GM18505 (cell line): Measurements from ENCODE around the gene LILRB3.
"Not testable (repeated sequence)": the region's sequence is repeated elsewhere in the genome, so short reads cannot be mapped to it uniquely, and the experiment has no call there.

Experiments used
- ATAC-seq: cut with Tn5 transposase; IDR thresholded peaks from one replicate; pipeline ENCODE4 v1.9.1; 2021; ENCODE audit not compliant: unreplicated experiment
- POLR2A ChIP-seq: IDR thresholded peaks from 4 replicates; pipeline ENCODE4 v1.6.1; 2011; ENCODE audit warnings: borderline replicate concordance; ENCODE audit not compliant: insufficient read depth, insufficient read length; ENCODE audit errors: extremely low read depth

The LILRB3 gene

DNA sequence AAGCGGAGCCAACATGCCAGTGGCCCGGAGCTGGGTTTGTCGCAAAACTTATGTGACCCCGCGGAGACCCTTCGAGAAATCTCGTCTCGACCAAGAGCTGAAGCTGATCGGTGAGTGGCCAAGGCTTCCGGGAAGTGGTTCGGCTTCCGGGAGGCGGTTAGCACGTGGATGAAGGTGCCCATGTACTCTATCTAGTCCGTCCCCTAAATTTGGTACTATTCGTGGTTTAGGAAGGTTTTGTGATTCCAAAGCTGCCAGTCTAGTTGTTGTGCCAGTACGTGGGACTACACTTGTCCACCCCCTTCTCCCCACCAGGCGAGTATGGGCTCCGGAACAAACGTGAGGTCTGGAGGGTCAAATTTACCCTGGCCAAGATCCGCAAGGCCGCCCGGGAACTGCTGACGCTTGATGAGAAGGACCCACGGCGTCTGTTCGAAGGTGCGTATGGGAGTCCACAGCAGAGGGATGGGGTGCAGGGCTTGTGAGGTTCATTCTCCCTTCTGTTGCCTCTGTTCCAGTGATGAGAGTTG lies 21.6 kb downstream of the LILRB3 start:
- ATAC-seq = no peak
- TF ChIP-seq POLR2A = no peak

DNA sequence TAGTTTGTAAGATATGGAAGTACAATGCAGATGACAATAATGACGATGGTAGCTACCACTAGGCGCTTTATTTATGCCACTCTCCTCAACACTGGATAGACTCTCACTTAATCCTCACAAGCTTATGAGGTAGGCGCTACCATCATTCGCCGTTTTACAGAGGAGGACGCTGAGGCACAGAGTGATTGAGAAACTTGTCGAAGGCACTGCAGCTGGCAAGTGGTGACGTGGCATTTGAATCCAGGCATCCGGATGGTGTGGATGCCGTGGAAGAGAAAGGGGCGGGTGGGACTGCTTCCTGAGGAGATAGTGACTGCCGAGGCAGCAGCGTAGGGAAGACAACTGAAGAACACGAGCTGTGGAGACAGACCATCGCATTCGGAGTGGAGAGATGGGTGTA lies 23.4 kb downstream of the LILRB3 start:
- no peak for TF ChIP-seq POLR2A
- no peak for ATAC-seq

DNA sequence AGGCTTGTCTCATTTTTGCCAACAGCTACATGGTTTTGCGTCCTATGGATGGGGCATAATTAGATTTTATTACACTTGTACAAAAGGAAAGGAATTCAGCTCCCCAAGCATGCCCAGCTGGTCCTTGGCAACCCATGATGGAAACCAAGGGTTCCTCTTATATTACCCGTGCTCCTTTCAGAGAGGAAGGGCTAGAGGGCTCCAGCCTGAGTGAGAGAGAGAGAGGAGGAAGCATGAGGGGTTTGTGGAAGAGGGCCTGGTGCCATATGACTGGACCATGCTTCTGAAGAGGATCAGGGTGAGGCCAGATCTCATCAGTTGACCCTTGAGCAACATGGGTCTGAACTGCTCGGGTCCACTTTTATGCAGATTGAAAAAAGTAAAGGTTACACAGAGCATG lies 25.7 kb downstream of the LILRB3 start:
- ATAC-seq = no peak
- TF ChIP-seq POLR2A = no peak

DNA sequence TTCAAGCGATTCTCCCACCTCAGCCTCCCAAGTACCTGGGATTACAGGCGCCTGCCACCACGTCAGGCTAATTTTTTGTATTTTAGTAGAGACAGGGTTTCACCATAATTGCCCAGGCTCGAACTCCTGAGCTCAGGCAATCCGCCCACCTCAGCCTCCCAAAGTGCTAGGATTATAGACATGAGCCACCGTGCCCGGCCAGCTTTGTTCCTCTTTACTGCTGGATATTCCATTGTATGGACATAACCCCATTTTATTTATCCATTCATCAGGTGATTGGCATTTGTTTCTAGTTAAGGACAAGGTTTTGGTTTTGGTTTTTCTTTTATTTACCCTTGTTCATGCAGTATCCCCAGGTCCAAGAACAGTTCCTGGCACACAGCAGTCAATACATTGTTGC lies 26.3 kb downstream of the LILRB3 start:
- TF ChIP-seq POLR2A = no peak
- ATAC-seq = no peak

DNA sequence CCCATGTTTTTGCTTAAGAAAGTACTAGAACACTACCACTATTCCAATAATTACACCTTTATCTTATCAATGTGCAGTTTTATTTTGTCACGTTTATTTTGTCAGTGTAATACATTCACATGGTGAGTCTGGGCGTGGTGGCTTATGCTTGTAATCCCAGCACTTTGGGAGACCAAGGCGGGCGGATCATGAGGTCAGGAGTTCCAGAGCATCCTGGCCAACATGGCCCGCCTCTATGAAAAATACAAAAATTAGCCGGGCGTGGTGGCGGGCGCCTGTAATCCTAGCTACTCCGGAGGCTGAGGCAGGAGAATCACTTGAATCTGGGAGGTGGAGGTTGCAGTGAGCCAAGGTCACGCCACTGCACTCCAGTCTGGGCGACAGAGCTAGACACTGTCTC lies 28.3 kb downstream of the LILRB3 start:
- ATAC-seq = not testable (repeated sequence)

DNA sequence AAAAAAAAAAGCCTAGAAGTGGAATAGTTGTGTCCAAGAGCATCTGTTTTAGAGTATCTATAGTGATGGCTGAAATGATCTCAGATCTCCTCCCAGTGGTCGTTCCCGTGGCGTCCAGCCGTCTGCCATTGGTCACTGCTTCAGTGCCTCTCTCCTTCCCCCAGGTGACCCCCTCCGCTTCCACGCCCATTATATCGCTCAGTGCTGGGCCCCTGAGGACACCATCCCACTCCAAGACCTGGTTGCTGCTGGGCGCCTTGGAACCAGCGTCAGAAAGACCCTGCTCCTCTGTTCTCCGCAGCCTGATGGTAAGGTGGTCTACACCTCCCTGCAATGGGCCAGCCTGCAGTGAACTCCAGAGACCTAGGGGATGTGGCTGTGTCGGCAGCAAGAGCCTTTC lies 29.8 kb downstream of the LILRB3 start:
- ATAC-seq = no peak
- TF ChIP-seq POLR2A = no peak

DNA sequence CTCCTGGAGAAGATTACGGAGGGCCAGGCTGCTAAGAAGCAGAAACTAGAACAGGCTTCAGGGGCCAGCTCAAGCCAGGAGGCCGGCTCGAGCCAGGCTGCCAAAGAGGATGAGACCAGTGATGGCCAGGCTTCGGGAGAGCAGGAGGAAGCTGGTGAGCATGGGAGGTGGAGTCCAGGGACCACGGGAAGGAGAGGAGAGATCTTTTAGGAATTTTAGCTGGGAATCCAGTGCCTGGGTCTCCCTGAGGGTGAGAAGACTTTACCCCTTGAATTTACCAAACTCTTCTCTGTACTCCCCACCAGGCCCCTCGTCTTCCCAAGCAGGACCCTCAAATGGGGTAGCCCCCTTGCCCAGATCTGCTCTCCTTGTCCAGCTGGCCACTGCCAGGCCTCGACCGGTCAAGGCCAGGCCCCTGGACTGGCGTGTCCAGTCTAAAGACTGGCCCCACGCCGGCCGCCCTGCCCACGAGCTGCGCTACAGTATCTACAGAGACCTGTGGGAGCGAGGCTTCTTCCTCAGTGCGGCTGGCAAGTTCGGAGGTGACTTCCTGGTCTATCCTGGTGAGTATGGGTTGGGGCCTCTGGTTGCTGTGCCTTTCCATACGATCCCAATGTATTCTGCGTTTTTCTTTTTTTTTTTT lies 30.9 kb downstream of the LILRB3 start:
- TF ChIP-seq POLR2A = no peak
- no peak for ATAC-seq

DNA sequence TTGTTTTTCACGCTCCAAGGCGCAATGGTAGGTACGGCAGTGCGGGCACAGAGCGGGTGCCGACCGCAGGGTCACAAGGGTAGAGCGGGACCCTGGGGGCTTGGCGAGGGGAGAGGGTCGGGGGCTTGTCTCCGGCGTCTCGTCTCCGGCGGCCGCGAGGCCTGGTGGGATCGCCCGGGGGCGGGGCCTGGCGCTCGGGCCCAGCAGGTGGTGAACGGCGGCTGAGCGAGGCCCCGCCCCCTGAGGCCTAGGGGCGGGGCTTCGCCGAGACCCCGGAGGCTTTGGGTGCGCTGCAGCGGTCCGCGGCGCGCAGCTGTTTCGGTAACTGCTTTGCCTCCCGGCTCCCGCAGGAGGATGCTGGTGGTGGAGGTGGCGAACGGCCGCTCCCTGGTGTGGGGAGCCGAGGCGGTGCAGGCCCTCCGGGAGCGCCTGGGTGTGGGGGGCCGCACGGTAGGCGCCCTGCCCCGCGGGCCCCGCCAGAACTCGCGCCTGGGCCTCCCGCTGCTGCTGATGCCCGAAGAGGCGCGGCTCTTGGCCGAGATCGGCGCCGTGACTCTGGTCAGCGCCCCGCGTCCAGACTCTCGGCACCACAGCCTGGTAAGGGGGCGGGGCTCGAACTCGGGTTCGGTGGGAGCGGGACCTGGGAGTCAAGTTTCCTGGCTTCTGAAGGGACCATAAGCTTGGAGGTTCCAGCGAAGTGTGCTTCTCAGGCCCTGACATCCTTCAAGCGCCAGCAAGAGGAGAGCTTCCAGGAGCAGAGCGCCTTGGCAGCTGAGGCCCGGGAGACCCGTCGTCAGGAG lies 31.6 kb downstream of the LILRB3 start, which contains the start of gene TSEN34:
Gene TSEN34, plus strand, starts transcription at position 298 of the 800 bp plus-strand sequence. Its CDS starts 57 bp downstream, at position 355.
- peak; percentile 23 for ATAC-seq

DNA sequence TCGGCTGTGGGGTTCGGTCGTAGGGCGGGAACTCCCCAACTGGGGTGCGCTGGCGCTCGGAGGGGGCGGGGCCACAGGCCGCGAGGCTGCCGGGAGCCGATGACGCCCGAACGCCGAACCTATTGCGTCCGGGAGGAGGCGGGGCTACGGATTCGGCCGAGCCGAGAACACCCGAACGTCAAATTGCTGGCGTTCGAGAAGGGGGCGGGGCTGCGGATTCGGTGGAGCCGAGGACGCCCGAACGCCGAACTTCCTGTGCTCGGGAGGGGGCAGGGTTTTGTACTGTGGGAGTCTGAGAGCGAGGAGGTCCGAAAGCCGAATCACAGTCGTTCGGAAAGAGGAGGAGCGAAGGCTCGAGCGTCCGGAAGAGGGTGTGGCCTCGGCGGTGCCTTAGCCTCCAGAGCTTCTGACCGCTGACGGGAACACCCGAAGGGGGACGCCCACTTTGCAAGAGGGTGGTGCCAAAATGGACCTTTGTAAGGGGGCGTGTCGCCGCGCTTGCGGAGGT lies 32.2 kb downstream of the LILRB3 start:
- peak; percentile 39 for ATAC-seq
- no peak for TF ChIP-seq POLR2A

More for the DNA sequence above, 31.6 kb downstream of the LILRB3 start, which contains the start of gene TSEN34:
- TF ChIP-seq POLR2A = peak; percentile 80

DNA sequence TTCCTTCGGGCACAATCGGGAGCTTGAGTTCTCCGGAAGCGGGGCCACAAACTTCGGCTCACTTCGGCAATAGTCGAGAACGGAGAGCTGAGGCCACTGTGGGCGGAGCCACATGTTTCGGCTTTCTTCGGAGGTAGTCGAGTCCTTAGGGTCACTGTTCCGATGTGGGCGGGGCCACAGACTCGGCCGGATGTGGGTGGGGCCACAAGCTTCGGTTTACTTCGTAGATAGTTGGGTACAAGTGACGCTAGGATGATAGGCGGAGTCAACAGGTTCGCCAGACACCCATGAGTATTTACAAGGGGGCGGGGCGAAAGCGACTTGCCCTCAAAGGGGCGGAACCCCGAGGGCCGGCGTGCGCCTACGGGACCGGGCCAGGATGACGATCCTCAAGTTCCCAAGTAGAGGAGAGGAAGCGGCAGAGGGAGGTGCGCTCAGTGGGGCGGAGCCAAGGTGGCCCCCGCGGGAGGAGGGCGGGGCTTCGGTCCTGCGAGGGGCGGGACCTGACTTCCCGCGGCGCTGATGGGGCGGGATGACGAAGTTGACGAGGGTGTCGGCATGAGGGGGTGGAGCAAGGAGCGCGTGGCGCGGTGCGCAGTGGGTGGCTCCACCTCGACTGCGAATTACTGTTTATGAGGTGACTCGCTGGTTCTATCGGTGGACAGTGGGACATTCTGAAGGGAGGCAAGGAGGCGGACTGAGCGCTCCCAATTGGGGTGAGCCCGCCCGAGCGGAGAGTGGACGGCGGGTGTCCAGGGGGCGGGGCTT lies 32.9 kb downstream of the LILRB3 start:
- ATAC-seq = peak; percentile 44

DNA sequence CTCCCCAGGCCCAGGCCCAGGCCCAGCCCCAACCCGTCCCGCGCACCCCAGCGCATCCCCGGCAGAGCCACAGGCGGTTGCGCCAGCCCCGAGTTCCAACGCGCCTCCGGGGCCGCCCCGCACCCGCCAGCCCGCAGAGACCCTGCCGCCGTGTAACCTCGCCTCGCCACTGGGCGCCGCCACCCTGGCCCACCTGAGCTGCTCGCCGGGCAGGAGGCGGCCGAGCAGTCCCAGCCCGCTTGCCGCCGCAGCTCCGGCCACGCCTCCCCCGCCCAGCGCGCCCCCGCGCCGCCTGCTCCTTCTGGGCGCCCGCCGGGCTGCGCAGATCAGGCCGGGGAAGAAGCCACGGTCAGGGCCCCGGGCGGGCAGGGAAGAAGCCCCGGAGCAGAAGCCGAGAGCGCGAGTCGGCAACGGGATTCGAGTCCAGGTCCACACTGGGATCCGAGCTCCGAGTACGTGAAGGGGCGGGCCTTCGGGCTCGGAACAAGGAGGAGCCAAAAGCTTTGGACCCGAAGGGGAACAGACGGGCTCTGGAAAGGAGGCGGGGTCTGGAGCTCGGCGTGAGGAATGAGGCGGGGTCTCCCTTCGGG lies 33.6 kb downstream of the LILRB3 start, which contains the start of gene MBOAT7:
Gene MBOAT7, minus strand, starts transcription at position 436 of the 590 bp plus-strand sequence. CDS start 1,072 bp downstream, outside the sequence.
- TF ChIP-seq POLR2A = peak; percentile 70
- peak; percentile 21 for ATAC-seq

More for the DNA sequence above, 32.9 kb downstream of the LILRB3 start:
- peak; percentile 80 for TF ChIP-seq POLR2A

DNA sequence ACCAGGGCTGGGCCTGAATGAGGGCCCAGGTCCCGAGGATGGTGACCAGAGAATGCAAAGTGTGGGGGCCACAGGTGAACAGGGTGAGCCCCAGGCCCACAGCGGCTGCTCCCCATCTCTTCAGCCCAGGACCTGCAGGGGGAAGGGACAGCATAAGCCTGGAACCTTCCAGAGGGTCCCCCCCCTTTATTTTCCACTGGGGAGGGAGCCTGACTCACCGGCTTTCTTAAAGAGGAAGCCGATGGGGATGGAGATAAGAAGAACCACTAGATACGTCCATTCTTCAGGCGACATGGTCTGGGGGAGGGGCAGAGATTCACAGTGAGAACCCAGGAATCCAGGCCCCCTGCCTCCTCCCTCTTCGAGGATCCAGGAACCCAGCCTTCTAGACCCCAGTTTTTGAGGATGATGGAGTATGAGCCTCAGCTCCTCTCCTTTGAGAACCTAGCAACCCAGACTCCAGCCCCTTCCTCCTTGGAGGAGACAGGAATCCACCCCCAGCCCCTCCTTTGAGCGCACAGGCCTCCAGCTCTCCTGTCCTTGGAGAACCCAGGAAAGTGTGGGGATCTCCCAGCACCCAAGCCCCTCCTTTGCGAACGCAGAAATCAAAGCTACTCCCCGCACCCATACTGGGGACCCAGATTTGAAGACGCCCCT lies 34.5 kb downstream of the LILRB3 start:
- no peak for TF ChIP-seq POLR2A
- no peak for ATAC-seq
